ENCODE measurements around the gene RAB4A. TPM values are rescaled to one million over a fixed set of nuclear protein-coding genes. Genes with fewer than 3 reads are reported as not detected.

The RAB4A gene
- total RNA-seq, 1 donor from 2014 or later: 71.8 TPM

GRCh38 chr1:229258757-229259060, 12.2 kb upstream of the RAB4A start:
- no peak for DNase-seq (ENCODE audit: extremely low spot score, unreplicated experiment)
- Mint-ChIP-seq H3K4me1 (ENCODE audit: unreplicated experiment) (peaks cover 27% of the 10 kb centered on the region), H3K27me3 (no peaks in the 10 kb centered on the region), H3K36me3 (no peaks in the 10 kb centered on the region), H3K4me3 (no peak overlapping the region), H3K9me3 (no peaks in the 10 kb centered on the region), H3K27ac (no peak overlapping the region)
- TF ChIP-seq CTCF (conservative IDR thresholded peaks at IDR 0.05): no peak

- no peaks in the 10 kb centered on the region for H3K36me3 Mint-ChIP-seq
- H3K27ac Mint-ChIP-seq: no peak overlapping the region
- no peak overlapping the region for H3K4me3 Mint-ChIP-seq
- no peaks in the 10 kb centered on the region for H3K9me3 Mint-ChIP-seq
- H3K4me1 Mint-ChIP-seq (ENCODE audit: unreplicated experiment): peaks cover 20% of the 10 kb centered on the region
- no peak for DNase-seq (ENCODE audit: extremely low spot score, unreplicated experiment)
- H3K27me3 Mint-ChIP-seq: no peaks in the 10 kb centered on the region
- TF ChIP-seq CTCF (conservative IDR thresholded peaks at IDR 0.05): no peak
These were observed 10.6 kb upstream of the RAB4A start for GRCh38 chr1:229260297-229260696.

- H3K27me3 Mint-ChIP-seq: no peaks in the 10 kb centered on the region
- H3K4me3 Mint-ChIP-seq: no peak overlapping the region
- no peak for TF ChIP-seq CTCF (conservative IDR thresholded peaks at IDR 0.05)
- H3K9me3 Mint-ChIP-seq: peaks cover 5% of the 10 kb centered on the region
- no peak overlapping the region for H3K27ac Mint-ChIP-seq
- H3K4me1 Mint-ChIP-seq (ENCODE audit: unreplicated experiment): peaks cover 18% of the 10 kb centered on the region
- H3K36me3 Mint-ChIP-seq: peaks cover 4% of the 10 kb centered on the region
- DNase-seq (ENCODE audit: extremely low spot score, unreplicated experiment): no peak
These were observed 8.7 kb upstream of the RAB4A start for GRCh38 chr1:229262239-229262638.

GRCh38 chr1:229263254-229263653, 7.7 kb upstream of the RAB4A start:
- H3K36me3 Mint-ChIP-seq: peaks cover 4% of the 10 kb centered on the region

GRCh38 chr1:229264068-229264467, 6.8 kb upstream of the RAB4A start:
- TF ChIP-seq CTCF (conservative IDR thresholded peaks at IDR 0.05): no peak
- Mint-ChIP-seq H3K27me3 (no peaks in the 10 kb centered on the region), H3K4me1 (ENCODE audit: unreplicated experiment) (peaks cover 5% of the 10 kb centered on the region), H3K9me3 (peaks cover 5% of the 10 kb centered on the region), H3K27ac (no peak overlapping the region), H3K36me3 (peaks cover 4% of the 10 kb centered on the region), H3K4me3 (no peak overlapping the region)
- no peak for DNase-seq (ENCODE audit: extremely low spot score, unreplicated experiment)

More at GRCh38 chr1:229263254-229263653, 7.7 kb upstream of the RAB4A start:
- H3K9me3 Mint-ChIP-seq: peaks cover 5% of the 10 kb centered on the region
- no peaks in the 10 kb centered on the region for H3K27me3 Mint-ChIP-seq
- no peak overlapping the region for H3K4me3 Mint-ChIP-seq
- no peak for TF ChIP-seq CTCF (conservative IDR thresholded peaks at IDR 0.05)
- peaks cover 13% of the 10 kb centered on the region for H3K4me1 Mint-ChIP-seq (ENCODE audit: unreplicated experiment)
- no peak for DNase-seq (ENCODE audit: extremely low spot score, unreplicated experiment)
- H3K27ac Mint-ChIP-seq: no peak overlapping the region

GRCh38 chr1:229264487-229264886, 6.4 kb upstream of the RAB4A start:
- Mint-ChIP-seq H3K4me3 (no peak overlapping the region), H3K36me3 (peaks cover 4% of the 10 kb centered on the region), H3K27me3 (no peaks in the 10 kb centered on the region), H3K27ac (no peak overlapping the region), H3K4me1 (ENCODE audit: unreplicated experiment) (peaks cover 5% of the 10 kb centered on the region), H3K9me3 (peaks cover 5% of the 10 kb centered on the region)
- TF ChIP-seq CTCF (conservative IDR thresholded peaks at IDR 0.05): no peak
- no peak for DNase-seq (ENCODE audit: extremely low spot score, unreplicated experiment)
